GM19023 (cell line): ENCODE results near the gene ING2.
"Not testable (repeated sequence)": the region's sequence is repeated elsewhere in the genome, so short reads cannot be mapped to it uniquely, and the experiment has no call there.

Source experiments
- ATAC-seq: cut with Tn5 transposase; IDR thresholded peaks from one replicate; pipeline ENCODE4 v1.9.1; 2021; ENCODE audit warnings: mild to moderate bottlenecking, moderate library complexity; ENCODE audit not compliant: unreplicated experiment

The ING2 gene

DNA sequence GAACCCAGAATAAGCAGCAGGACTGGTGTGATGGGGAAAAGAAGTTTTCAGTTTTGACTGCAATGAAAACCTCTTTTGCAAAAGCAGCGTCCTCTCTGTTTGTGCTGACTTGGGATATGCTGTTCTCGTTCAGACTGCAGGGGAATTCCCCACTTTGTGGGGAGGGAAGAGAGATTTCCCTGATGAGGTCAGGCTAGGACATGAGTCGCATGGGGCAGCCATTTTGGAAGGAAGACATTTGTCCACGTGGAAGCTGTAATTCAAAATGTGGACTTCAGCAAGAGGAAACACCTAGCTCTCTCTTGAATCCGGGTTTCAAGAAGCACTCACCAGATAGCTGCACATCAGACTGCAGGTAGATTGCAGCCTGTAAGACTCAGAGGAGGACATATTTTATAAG, 39.3 kb downstream of the ING2 start:
- ATAC-seq = no peak

DNA sequence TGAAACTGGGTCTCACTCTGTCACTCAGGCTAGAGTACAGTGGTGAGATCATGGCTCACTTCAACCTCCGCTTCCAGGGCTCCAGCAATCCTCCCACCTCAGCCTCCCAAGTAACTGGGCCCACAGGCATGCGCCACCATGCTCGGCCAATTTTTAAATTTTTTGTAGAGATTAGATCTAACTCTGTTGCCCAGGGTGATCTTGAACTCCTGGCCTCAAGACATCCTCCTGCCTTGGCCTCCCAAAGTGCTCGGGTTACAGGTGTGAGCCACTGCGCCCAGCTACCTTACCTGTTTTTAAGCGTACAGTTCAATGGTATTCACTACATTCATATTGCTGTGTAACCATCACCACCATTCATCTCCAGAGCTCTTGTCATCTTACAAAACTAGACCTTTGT, 41.5 kb downstream of the ING2 start:
- ATAC-seq = no peak

DNA sequence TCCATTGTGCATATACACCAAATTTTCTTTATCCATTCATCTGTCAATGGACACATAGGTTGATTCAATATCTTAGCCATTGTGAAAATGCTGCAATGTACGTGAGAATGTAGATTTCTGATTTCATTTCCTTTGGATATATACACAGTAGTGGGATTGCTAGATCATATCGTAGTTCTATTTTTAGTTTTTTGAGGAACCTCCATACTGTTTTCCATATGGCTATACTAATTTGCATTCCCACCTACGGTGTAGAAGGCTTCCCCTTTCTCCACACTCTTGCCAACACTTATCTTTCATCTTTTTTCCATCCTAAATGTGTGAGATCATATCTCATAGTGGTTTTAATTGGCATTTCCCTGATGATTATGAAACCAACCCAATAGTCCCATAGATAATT, 43.4 kb downstream of the ING2 start:
- no peak for ATAC-seq

DNA sequence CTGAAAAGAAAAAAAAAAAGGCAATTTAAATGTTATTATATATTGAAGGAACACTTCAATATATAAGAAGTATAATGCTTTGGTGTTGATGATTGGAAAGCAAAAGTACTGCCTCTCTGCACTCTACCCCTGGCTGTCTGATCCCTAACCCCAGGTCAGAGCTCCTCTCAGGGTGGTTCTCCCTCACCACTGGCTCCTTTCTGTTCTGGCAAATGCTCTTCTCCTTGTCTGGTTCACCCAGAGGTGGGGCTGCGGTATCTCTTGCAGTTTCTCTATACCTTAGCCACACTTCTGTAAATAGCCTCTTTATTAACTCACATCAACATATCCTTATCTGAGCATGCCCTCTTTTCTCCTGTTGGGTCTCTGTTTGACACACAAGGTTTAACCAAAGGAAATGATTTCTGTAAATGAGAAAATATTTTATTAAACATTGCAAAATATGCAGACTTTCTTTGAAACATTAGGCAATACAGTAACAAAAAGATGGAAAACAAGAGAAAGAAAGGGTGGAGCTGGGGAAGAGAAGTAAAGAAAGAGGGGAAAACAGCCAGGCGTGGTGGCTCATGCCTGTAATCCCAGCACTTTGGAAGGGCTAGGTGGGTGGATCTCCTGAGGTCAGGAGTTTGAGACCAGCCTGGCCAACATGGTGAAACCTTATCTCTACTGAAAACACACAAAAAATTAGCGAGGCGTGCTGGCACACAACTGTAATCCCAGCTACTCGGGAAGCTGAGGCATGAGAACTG, 45.7 kb downstream of the ING2 start:
- no peak for ATAC-seq

DNA sequence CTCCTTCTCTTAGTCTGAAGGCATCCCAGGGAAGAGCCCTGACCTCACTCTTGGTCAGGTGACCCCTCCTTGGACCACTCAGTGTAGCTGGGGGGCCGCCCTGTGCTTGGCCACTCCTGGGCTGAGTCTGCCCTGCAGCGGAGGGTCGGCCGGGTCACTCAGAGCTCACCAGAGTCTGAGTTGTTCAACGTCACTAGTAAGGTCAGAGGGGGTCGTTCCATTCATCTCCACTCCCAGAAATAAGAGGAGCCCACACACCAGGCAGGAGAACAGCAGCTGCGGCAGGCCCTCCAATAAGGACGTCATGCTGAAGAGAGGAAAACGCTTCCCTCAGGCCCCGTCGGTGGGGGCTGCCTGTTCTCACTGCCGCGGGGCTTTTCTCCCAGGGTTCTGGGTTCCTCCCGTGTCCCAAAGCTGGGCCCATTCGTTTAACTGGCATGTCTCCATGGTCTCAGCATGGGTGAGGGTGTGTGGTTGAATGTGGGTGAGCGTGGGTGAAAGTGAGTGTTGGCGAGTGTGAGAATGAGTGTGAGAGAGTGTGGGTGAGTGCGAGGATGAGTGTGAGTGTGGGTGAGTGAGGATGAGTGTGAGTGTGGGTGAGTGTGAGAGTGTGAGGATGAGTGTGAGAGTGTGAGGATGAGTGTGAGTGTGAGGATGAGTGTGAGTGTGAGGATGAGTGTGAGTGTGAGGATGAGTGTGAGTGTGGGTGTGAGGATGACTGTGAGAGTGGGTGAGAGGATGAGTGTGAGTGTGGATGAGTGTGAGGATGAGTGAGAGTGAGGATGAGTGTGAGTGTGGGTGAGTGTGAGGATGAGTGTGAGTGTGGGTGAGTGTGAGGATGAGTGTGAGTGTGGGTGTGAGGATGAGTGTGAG, 47.7 kb downstream of the ING2 start:
- no peak for ATAC-seq

DNA sequence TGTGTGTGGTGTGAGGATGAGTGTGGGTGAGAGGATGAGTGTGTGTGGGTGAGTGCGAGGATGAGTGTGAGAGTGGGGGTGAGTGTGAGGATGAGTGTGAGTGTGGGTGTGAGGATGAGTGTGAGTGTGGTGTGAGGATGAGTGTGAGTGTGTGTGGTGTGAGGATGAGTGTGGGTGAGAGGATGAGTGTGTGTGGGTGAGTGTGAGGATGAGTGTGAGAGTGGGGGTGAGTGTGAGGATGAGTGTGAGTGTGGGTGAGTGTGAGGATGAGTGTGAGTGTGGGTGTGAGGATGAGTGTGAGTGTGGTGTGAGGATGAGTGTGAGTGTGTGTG, 48.3 kb downstream of the ING2 start:
- ATAC-seq = not testable (repeated sequence)

DNA sequence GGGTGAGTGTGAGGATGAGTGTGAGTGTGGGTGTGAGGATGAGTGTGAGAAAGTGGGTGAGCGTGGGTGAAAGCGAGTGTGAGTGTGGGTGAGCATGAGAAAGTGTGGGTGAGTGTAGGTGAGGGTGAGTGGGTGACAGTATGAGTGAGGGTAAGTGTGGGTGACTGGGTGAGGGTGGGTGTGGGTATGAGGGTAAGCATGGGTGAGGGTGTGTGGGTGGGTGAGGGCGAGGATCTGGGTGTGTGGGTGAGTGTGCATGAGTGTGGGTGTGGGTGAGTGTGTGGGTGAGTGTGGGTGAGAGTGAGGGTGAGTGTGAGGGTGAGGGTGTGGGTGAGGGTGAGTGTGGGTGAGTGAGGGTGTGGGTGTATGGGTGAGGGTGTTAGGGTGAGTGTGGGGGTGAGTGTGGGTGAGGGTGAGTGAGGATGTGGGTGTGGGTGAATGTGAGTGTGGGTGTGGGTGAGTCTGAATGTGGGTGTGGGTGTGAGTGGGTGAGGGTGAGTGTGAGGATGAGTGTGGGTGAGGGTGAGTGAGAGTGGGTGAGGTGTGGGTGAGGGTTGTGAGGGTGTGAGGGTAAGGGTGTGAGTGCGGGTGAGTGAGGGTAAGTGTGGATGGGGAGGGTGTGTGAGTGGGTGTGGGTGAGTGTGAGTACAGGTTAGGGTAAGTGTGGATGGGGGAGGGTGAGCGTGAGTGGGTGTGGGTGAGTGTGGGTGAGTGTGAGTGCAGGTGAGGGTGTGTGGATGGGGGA, 48.9 kb downstream of the ING2 start:
- no peak for ATAC-seq

DNA sequence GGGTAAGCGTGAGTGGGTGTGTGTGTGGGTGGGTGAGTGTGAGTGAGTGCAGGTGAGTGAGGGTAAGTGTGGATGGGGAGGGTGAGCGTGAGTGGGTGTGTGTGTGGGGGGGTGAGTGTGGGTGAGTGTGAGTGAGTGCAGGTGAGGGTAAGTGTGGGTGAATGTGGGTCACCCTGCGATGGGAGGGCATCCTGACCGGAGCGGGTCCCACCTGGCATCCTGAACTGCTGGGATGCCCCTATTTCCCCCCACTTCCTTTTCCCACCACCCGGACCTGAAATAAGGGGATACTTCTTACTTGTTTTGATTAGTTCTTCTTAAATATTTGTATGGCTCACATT, 49.5 kb downstream of the ING2 start:
- ATAC-seq = no peak

DNA sequence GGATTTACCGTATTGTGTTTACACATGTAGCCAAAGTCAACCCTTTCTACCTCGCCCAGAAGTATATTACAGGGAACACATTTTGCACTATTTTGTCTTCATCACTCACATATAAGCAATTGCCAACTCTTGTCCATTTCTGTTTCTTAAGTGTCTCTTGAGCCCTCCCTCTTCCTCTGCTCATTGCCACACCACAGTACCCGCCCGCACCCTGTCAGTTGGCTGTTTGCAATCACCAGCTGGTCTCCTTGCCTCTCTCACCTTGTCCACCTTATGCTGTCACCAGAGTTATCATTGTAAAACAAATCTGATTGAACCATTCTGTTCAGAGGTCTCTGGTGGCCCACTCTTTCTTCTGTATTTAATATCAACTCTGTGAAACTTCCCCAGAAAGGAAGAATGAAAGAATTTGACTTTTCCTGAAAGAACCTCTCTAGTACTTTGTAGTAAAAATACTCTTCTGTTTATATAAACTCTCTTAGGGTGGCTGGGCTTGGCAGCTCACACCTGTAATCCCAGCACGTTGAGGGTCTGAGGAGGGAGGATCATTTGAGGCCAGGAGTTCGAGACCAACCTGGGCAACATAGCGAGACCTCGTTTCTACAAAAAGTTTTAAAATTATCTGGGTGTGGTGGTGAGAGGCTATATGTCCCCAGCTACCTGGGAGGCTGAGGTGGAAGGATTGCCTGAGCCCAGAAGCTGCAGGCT, 50.2 kb downstream of the ING2 start:
- ATAC-seq = no peak

DNA sequence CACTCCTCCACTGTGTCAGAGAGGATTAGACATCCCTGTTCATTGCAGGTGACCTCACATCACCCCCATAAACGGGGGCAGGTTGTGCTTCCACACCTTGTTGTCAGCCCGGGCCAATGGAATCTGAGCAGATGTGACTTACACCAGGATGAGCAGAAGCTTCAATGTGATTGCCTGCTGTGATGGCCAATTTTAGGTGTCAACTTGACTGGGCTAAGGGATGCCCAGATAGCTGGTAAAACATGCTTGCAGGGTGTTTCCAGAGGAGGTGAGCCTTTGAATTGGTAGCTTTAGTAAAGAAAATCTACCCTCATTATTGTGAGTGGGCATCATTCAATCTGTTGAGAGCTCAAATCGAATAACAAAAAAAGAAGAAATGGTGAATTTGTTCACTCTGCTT, 52.1 kb downstream of the ING2 start:
- no peak for ATAC-seq

DNA sequence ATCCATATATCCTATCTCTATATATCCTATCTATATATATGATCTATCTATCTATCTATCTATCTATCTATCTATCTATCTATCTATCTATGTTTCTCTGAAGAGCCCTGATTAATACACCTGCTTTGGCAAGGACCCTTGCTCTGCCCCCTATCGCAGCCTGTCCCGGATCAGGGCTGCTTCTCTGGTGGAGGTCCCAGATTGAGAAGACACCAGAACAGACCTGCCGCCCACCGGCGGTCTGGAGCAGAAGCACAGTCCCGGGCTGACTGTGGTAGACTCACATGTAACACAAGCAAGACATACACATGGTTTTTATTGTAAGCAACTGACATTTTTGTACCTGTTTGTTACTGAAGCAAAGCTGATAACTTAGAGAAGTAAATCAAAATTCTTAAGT, 52.8 kb downstream of the ING2 start:
- no peak for ATAC-seq

DNA sequence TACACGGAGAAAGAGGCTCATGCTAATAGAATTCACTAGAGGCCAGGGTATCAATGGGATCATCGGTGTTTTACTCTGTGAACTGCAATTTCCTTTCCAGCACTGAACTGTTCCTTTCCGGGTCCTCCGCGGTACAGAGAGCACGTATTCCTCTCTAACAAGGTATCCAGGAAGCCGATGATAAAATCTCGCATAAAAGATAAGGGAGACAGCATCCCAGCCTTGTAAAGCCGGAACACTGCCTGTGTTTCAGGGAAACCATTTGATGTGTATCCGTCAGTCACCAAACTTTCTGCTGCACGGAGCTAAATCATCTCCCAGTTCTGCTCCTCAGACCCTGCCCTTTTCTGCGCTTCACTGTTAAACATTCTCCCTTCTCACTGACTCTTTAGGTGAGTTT, 54.0 kb downstream of the ING2 start:
- no peak for ATAC-seq

DNA sequence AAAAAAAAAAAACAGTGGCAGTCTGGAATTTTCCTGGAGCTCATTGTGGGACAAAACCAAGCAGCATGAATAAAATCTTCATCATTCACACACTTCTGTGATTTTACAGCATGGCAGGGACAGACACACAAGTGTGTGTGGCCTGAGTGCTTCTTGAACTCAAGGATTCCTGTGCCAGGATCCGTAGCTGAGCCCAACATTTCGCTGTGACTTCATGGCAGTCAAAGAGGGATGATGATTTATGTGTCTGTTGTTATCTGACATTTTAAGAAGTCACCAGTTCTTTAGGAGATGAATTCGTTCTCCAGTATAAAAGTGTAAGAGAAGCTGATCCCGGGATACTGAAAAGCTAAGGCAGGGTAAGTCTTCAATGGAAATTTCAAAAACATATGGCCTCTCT, 57.0 kb downstream of the ING2 start:
- no peak for ATAC-seq
